Adrenal gland (tissue), 12 donors: ENCODE data around the gene ADAMTS8. TPM values are rescaled to one million over a fixed set of nuclear protein-coding genes. Genes with fewer than 3 reads are reported as not detected.

Experiments used
- DNase-seq, 7 donors: peaks; one replicate each; pipeline ENCODE4 v3.0.0-alpha.2; 2019 to 2020
- H3K27ac ChIP-seq, 5 donors: fragments of 200-600 bp; sonication (generic) in 4 of 5; 1 replicate in 3 of 5; 2 replicates in 2 of 5; pipeline versions ENCODE4 v1.5.1 to v1.8.0; 2016 to 2020; ENCODE audit warnings: mild to moderate bottlenecking in 1 of 5
- H3K27me3 ChIP-seq: fragments of 200-600 bp; 2 replicates; pipeline ENCODE4 v1.8.0; 2021
- H3K36me3 ChIP-seq, 2 donors: fragments of 200-600 bp; replicated peaks in 1 of 2; 1 replicate in 1 of 2; 2 replicates in 1 of 2; pipeline versions ENCODE4 v1.5.1 to v1.8.0; 2018 to 2022
- H3K4me1 ChIP-seq, 2 donors: fragments of 200-600 bp; replicated peaks in 1 of 2; 1 replicate in 1 of 2; 2 replicates in 1 of 2; pipeline versions ENCODE4 v1.5.1 to v1.8.0; 2018 to 2021
- H3K4me3 ChIP-seq, 4 donors: fragments of 200-600 bp; sonication (generic) in 3 of 4; one replicate each; pipeline ENCODE4 v1.5.1; 2016 to 2018
- H3K9me3 ChIP-seq, 3 donors: fragments of 200-600 bp; sonication (generic) in 1 of 3; replicated peaks in 1 of 3; 1 replicate in 2 of 3; 2 replicates in 1 of 3; pipeline versions ENCODE4 v1.5.1 to v1.8.0; 2016 to 2021
- POLR2A ChIP-seq, 2 donors: fragments of 450-650 bp; IDR thresholded peaks; one replicate each; pipeline ENCODE4 v1.6.1; 2017; ENCODE audit warnings: antibody characterized with exemption in 2 of 2, mild to moderate bottlenecking in 2 of 2, moderate library complexity in 1 of 2
- WGBS, 4 donors: extraction: QIAGEN DNeasy Blood & Tissue Kit in 2 of 4; methylation state at CpG; one replicate each; pipeline versions ENCODE4 v1.1.5 to v1.1.7; 2013 to 2017; 5-methylcytosine and 5-hydroxymethylcytosine counted together
- intact Hi-C, 2 donors: fragments of 100-400 bp; cut with DNase I; formaldehyde crosslinking; loops; one replicate each; pipeline versions ENCODE4 v1.14.1 to v1.15.0; 2022 to 2023
- polyA plus RNA-seq, 3 donors: library from polyadenylated mRNA; stranded (reverse); fragments of 200-250 nt in 2 of 3; fragments of 350-450 nt in 1 of 3; fragmentation: Illumina TruSeq in 1 of 3; extraction: RNeasy Lipid Tissue Mini Kit (QIAGEN cat#74804) in 1 of 3; gene quantifications; one replicate each; pipeline ENCODE4 v1.2.3, GENCODE V29; 2013 to 2014
- total RNA-seq, 9 donors: library from RNA; depleted of rRNA in 4 of 9; stranded (reverse); fragments of >200 nt in 4 of 9; fragments of 120-200 nt in 1 of 9; fragmentation: NEBNext Ultra II Directional in 1 of 9; extraction: Animal tissue kit (Norgen Biotek cat#: 25700) in 1 of 9; gene quantifications; one replicate each; pipeline versions ENCODE4 v1.1.0 to v1.2.4, GENCODE V29; 2013 to 2023
- TF ChIP-seq, protein P1 (sequence below), 6 experiments: fragments of 450-650 bp in 4 of 6; fragments of 200-600 bp in 2 of 6; sonication (generic) in 1 of 6; IDR thresholded peaks; 1 replicate in 5 of 6; 2 replicates in 1 of 6; pipeline versions ENCODE4 v1.5.1 to v1.8.0; 2016 to 2021; ENCODE audit warnings: antibody characterized with exemption in 6 of 6, mild to moderate bottlenecking in 2 of 6, moderate library complexity in 1 of 6
- donor health status: healthy with polysubstance abuse.
- donor health status: Bipolar disorder and iron deficiency.
- donor health status: DM: yes; HTN: yes; CAD: no.
- donor health status: DM: no; HTN: no; CAD: no.
- donor health status: DM: no; HTN: no; CAD: no.
- donor health status: DM: yes; HTN: yes; CAD: no.

ADAMTS8 gene
- total and polyA plus RNA-seq, 12 donors, result 0.06 to 1.4 (median 0.14) TPM; not detected in 3

DNA sequence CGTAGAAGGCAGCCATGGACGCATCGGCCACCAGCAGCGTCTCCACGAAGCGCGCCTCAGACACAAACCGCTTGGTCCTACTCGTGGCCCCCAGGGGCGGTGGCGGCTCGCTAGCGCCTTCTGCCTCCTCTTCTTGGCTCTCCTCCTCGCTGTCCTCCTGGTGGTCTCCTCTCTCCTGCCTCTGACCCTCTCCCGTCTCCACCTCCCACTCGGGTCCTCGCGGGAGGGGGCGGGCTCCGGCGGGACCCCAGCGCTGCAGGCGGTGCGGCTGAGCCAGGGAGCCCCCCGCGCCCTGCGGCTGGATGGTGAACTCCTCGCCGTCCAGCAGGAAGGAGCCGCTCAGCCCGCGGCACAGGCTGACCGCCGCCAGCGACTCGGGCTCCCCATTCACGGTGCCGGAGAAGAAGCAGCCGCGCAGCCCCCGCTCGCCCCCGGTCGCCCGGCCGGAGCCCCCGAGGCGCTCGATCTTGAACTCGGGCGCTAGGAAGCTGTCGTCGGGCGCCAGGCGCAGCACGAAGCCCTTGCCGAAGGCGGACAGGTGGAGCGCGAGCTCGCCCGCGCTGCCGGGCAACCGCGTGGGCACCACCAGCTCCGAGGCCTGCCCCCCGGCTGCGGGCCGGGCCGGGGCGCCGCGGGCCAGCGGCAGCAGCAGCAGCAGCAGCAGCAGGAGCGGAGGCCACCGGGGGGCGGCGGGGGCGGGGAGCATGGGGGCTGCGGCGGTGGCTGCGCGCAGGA lies 661 bp downstream of the ADAMTS8 start:
- no peak for TF ChIP-seq POLR2A (IDR thresholded peaks at IDR 0.05)
- TF ChIP-seq, protein P1, sequence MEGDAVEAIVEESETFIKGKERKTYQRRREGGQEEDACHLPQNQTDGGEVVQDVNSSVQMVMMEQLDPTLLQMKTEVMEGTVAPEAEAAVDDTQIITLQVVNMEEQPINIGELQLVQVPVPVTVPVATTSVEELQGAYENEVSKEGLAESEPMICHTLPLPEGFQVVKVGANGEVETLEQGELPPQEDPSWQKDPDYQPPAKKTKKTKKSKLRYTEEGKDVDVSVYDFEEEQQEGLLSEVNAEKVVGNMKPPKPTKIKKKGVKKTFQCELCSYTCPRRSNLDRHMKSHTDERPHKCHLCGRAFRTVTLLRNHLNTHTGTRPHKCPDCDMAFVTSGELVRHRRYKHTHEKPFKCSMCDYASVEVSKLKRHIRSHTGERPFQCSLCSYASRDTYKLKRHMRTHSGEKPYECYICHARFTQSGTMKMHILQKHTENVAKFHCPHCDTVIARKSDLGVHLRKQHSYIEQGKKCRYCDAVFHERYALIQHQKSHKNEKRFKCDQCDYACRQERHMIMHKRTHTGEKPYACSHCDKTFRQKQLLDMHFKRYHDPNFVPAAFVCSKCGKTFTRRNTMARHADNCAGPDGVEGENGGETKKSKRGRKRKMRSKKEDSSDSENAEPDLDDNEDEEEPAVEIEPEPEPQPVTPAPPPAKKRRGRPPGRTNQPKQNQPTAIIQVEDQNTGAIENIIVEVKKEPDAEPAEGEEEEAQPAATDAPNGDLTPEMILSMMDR (IDR thresholded peaks at IDR 0.05), result no peak
- Histone ChIP-seq H3K27me3 (peaks cover 49% of the 10 kb centered on the region), H3K9me3 (no peaks in the 10 kb centered on the region), H3K36me3 (no peaks in the 10 kb centered on the region), H3K27ac (no peak overlapping the region), H3K4me1 (peaks cover 6% of the 10 kb centered on the region in 2 donors), H3K4me3 (peak overlapping the region in 1 of 4 donors; percentile 47)
- 0 to 1% (median 1%) methylated on average over 11 to 83 of the region's 84 CpGs for WGBS, 4 donors
- intact Hi-C loops, result loop anchor here (5.0 kb wide), 1 partner anchor 215 kb away; no protein-coding TSS in a partner anchor
- no peak for DNase-seq

DNA sequence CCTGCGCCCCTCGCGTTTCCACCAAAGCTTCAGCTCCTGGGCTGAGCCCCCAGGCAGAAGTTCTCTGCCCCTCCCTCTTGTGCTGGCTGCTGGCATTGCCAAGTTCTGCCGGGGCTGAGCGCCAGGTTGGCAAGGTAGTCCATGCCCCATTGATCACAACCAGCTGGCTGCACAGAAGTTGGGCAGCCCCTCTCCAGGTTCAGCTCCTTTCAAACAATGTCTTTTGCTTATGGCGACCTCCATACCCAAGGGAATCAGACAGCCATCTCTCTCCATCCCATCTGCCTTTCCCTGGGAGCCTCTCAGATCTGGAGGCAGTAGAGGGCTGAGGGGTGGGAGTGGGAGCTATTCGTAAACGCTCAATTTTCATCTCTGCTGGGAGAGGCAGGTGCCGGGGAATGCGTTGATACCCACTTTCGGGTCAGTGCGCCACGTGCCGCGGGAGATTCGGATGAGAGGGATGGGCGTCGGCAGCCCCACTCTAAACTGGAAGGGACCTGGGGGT lies 1.5 kb downstream of the ADAMTS8 start:
- Histone ChIP-seq H3K4me3 (no peak overlapping the region), H3K27me3 (peaks cover 49% of the 10 kb centered on the region), H3K36me3 (no peaks in the 10 kb centered on the region), H3K4me1 (peaks cover 6% of the 10 kb centered on the region in 2 donors), H3K9me3 (no peaks in the 10 kb centered on the region), H3K27ac (no peak overlapping the region)
- TF ChIP-seq, protein P1 (IDR thresholded peaks at IDR 0.05), result no peak
- TF ChIP-seq POLR2A (IDR thresholded peaks at IDR 0.05), result no peak
- no peak for DNase-seq
- 39 to 51% (median 44%) methylated on average over 9 to 18 of the region's 18 CpGs for WGBS, 4 donors
- intact Hi-C loops, result loop anchor here (5.0 kb wide), 1 partner anchor 215 kb away; no protein-coding TSS in a partner anchor

DNA sequence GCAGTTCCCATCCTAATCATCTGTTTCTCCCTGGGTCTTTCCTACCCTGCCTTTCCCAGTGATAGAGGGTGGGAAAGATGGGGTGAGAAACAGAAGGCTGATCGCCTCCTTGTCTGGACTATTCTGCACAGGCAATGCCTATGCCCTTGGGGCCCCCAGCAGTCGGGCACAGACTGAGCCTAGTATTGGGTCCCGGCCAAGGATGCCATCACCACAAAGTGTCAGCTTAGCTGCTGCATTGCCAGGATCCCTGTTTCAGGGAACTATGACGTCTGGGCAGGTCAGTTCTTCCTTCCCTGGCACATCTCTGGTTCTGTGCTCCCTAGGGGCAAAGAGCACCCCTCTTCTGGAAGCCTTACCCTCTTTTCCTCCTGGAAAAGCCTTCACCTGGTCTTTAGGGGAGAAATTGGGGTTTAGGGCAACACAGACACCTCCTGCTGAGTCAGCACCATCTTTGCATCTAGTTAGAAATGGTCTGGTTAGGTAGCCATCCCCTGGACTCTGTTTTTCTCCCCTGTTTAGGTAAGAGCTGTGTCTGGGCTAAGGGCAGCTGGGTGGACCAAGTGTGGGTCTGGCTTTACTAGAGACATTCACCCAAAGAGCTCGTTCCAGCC lies 2.1 kb downstream of the ADAMTS8 start:
- H3K27ac ChIP-seq, result no peak overlapping the region
- 44 to 75% (median 61%) methylated on average over 1 to 5 of the region's 5 CpGs for WGBS, 4 donors
- no peaks in the 10 kb centered on the region for H3K9me3 ChIP-seq
- H3K36me3 ChIP-seq, result no peaks in the 10 kb centered on the region
- H3K27me3 ChIP-seq, result peaks cover 49% of the 10 kb centered on the region
- intact Hi-C loops, result loop anchor here (5.0 kb wide), 1 partner anchor 214 kb away; no protein-coding TSS in a partner anchor
- no peak for TF ChIP-seq POLR2A (IDR thresholded peaks at IDR 0.05)
- TF ChIP-seq, protein P1 (IDR thresholded peaks at IDR 0.05), result no peak
- no peak overlapping the region for H3K4me3 ChIP-seq
- H3K4me1 ChIP-seq, result peaks cover 6% of the 10 kb centered on the region in 2 donors
- DNase-seq, result no peak

DNA sequence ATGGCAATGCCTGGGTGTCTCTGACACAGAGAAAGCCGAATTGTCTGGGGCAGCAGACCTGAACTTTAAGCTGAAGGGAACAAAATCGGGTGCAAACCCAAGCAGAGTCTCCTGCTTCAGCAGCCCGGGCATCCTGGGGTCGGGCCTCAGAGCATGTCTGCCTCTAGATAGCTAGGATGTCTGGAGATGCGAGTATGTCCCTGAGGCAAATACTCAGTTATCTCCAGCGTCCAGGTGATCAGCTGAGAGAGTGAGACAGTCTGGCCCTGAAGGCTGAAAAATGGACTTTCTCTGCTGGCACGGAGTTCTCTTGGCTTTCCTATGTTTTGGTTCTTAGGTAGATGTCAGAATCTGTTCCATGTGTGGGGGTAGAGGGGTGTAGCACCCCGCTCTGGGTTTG lies 3.3 kb downstream of the ADAMTS8 start:
- Histone ChIP-seq H3K4me3 (no peak overlapping the region), H3K27ac (no peak overlapping the region), H3K36me3 (no peaks in the 10 kb centered on the region), H3K27me3 (peaks cover 41% of the 10 kb centered on the region), H3K4me1 (peaks cover 6% of the 10 kb centered on the region in 2 donors), H3K9me3 (no peaks in the 10 kb centered on the region)
- intact Hi-C loops, result loop anchor here (5.0 kb wide), 1 partner anchor 213 kb away; no protein-coding TSS in a partner anchor
- TF ChIP-seq, protein P1 (IDR thresholded peaks at IDR 0.05), result no peak
- TF ChIP-seq POLR2A (IDR thresholded peaks at IDR 0.05), result no peak
- no peak for DNase-seq
- WGBS, 4 donors, result 65 to 72% (median 67%) methylated on average over 7 to 8 of the region's 8 CpGs
